ENCODE data around the gene YWHAG.
"Not testable (repeated sequence)": the region's sequence is repeated elsewhere in the genome, so short reads cannot be mapped to it uniquely, and the experiment has no call there.

The YWHAG gene

GRCh38 chr7:76369018-76369417 is 10.2 kb upstream of the YWHAG start:
- Histone ChIP-seq H3F3A (ENCODE audit: low read depth) (no peaks in the 10 kb centered on the region), H3K79me2 (ENCODE audit: insufficient read depth, low read length) (no peaks in the 10 kb centered on the region), H3K9ac (ENCODE audit: low read depth, low read length, poor library complexity, severe bottlenecking) (no peak overlapping the region), H3K4me2 (ENCODE audit: low read depth, low read length, poor library complexity, severe bottlenecking) (no peak overlapping the region), H3K36me3 (ENCODE audit: insufficient read depth, low read length) (no peaks in the 10 kb centered on the region), H3K9me2 (replicated peaks; ENCODE audit: low read depth, low read length) (no peaks in the 10 kb centered on the region), H3K27me3 (ENCODE audit: insufficient read depth, low read length, poor library complexity, severe bottlenecking) (no peaks in the 10 kb centered on the region), H4K20me1 (ENCODE audit: insufficient read depth, low read length, poor library complexity, severe bottlenecking) (no peaks in the 10 kb centered on the region), H3K9me3 (ENCODE audit: insufficient read depth, low read depth, low read length) (no peaks in the 10 kb centered on the region), H2AFZ (ENCODE audit: low read length) (no peak overlapping the region), H3K4me1 (ENCODE audit: insufficient read depth, low read length, poor library complexity, severe bottlenecking) (peaks cover 11% of the 10 kb centered on the region), H3K4me3 (ENCODE audit: low read length, poor library complexity, severe bottlenecking) (no peak overlapping the region)
- no peak for TF ChIP-seq CTCF (conservative IDR thresholded peaks at IDR 0.05; ENCODE audit: low read length)
- TF ChIP-seq EZH2phosphoT487 (IDR thresholded peaks at IDR 0.05; ENCODE audit: borderline replicate concordance): no peak

- Histone ChIP-seq H3K36me3 (ENCODE audit: insufficient read depth, low read length) (no peaks in the 10 kb centered on the region), H3K9me3 (ENCODE audit: insufficient read depth, low read depth, low read length) (no peaks in the 10 kb centered on the region), H3K79me2 (ENCODE audit: insufficient read depth, low read length) (no peaks in the 10 kb centered on the region), H3K4me1 (ENCODE audit: insufficient read depth, low read length, poor library complexity, severe bottlenecking) (peaks cover 14% of the 10 kb centered on the region), H3K9ac (ENCODE audit: low read depth, low read length, poor library complexity, severe bottlenecking) (no peak overlapping the region), H3K27me3 (ENCODE audit: insufficient read depth, low read length, poor library complexity, severe bottlenecking) (no peaks in the 10 kb centered on the region), H3F3A (ENCODE audit: low read depth) (no peaks in the 10 kb centered on the region), H4K20me1 (ENCODE audit: insufficient read depth, low read length, poor library complexity, severe bottlenecking) (no peaks in the 10 kb centered on the region), H3K4me3 (ENCODE audit: low read length, poor library complexity, severe bottlenecking) (no peak overlapping the region), H2AFZ (ENCODE audit: low read length) (no peak overlapping the region), H3K4me2 (ENCODE audit: low read depth, low read length, poor library complexity, severe bottlenecking) (no peak overlapping the region), H3K9me2 (replicated peaks; ENCODE audit: low read depth, low read length) (no peaks in the 10 kb centered on the region)
- no peak for TF ChIP-seq CTCF (conservative IDR thresholded peaks at IDR 0.05; ENCODE audit: low read length)
- no peak for TF ChIP-seq EZH2phosphoT487 (IDR thresholded peaks at IDR 0.05; ENCODE audit: borderline replicate concordance)
Observed at GRCh38 chr7:76368190-76368589, 9.4 kb upstream of the YWHAG start.

GRCh38 chr7:76364198-76364584 is 5.4 kb upstream of the YWHAG start:
- H3K27me3 ChIP-seq (ENCODE audit: insufficient read depth, low read length, poor library complexity, severe bottlenecking): no peaks in the 10 kb centered on the region
- no peaks in the 10 kb centered on the region for H4K20me1 ChIP-seq (ENCODE audit: insufficient read depth, low read length, poor library complexity, severe bottlenecking)
- H3K79me2 ChIP-seq (ENCODE audit: insufficient read depth, low read length): no peaks in the 10 kb centered on the region
- peak overlapping the region; percentile 97 for H2AFZ ChIP-seq (ENCODE audit: low read length)
- peak overlapping the region; percentile 60 for H3K9ac ChIP-seq (ENCODE audit: low read depth, low read length, poor library complexity, severe bottlenecking)
- H3K9me2 ChIP-seq (replicated peaks; ENCODE audit: low read depth, low read length): no peaks in the 10 kb centered on the region
- H3K4me1 ChIP-seq (ENCODE audit: insufficient read depth, low read length, poor library complexity, severe bottlenecking): peaks cover 22% of the 10 kb centered on the region
- no peaks in the 10 kb centered on the region for H3K9me3 ChIP-seq (ENCODE audit: insufficient read depth, low read depth, low read length)
- H3K36me3 ChIP-seq (ENCODE audit: insufficient read depth, low read length): no peaks in the 10 kb centered on the region
- peak overlapping the region; percentile 64 for H3K4me2 ChIP-seq (ENCODE audit: low read depth, low read length, poor library complexity, severe bottlenecking)
- TF ChIP-seq EZH2phosphoT487 (IDR thresholded peaks at IDR 0.05; ENCODE audit: borderline replicate concordance): no peak
- TF ChIP-seq CTCF (conservative IDR thresholded peaks at IDR 0.05; ENCODE audit: low read length): no peak
- no peaks in the 10 kb centered on the region for H3F3A ChIP-seq (ENCODE audit: low read depth)
- peak overlapping the region; percentile 48 for H3K4me3 ChIP-seq (ENCODE audit: low read length, poor library complexity, severe bottlenecking)

GRCh38 chr7:76363754-76364153 is 5.0 kb upstream of the YWHAG start:
- not testable (repeated sequence) for H3F3A ChIP-seq (ENCODE audit: low read depth); H3K79me2 ChIP-seq (ENCODE audit: insufficient read depth, low read length); H3K9me2 ChIP-seq (replicated peaks; ENCODE audit: low read depth, low read length); H3K4me3 ChIP-seq (ENCODE audit: low read length, poor library complexity, severe bottlenecking); H3K36me3 ChIP-seq (ENCODE audit: insufficient read depth, low read length); H4K20me1 ChIP-seq (ENCODE audit: insufficient read depth, low read length, poor library complexity, severe bottlenecking); H3K27me3 ChIP-seq (ENCODE audit: insufficient read depth, low read length, poor library complexity, severe bottlenecking); H3K9me3 ChIP-seq (ENCODE audit: insufficient read depth, low read depth, low read length)
- Histone ChIP-seq H2AFZ (ENCODE audit: low read length) (peak overlapping the region; percentile 97; the same call in 1 of the 2 replicates), H3K4me2 (ENCODE audit: low read depth, low read length, poor library complexity, severe bottlenecking) (peak overlapping the region; percentile 64), H3K9ac (ENCODE audit: low read depth, low read length, poor library complexity, severe bottlenecking) (peak overlapping the region; percentile 60), H3K4me1 (ENCODE audit: insufficient read depth, low read length, poor library complexity, severe bottlenecking) (peaks cover 22% of the 10 kb centered on the region)
